ENCODE results near the gene FABP1.

DNA sequence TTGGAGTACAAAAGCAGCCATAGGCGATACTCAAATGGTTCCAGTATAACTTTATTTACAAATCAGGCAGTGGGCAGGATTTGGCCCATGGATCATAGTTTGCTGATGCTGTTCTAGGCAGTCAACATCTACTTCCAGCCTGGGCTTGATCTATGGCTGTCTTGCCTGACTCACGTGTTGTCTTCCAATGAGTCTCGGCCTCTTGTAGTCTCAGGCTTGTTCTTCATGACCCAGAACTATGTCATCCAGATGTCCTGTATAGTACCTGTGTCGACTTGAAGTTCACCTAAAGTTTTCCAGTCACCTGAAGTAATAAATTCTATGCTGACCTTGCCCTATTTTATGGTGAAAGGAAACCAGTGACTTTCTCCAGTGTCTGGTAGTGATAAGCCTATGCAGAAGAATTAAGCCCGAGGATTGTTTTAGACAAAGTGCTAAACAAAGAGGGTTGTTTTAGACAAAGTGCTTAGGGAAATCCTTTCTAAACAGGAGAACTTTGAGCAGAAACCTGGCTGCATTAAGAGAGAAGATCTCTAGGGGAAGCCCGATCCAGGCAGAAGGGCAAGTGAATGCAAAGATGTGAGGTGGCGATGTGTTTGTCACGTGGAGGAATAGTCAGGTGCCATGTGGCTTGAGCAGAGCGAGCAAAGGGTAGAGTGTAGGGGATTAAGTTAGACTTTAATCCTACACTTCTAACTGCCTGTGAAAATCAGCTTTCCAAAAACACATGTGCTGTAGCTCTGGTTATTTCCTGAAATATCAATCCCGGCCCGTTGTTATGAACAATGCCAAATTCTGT lies 33.8 kb upstream of the FABP1 start:
- no peak for TF ChIP-seq POLR2AphosphoS5 (IDR thresholded peaks at IDR 0.05)
- TF ChIP-seq, protein P1, sequence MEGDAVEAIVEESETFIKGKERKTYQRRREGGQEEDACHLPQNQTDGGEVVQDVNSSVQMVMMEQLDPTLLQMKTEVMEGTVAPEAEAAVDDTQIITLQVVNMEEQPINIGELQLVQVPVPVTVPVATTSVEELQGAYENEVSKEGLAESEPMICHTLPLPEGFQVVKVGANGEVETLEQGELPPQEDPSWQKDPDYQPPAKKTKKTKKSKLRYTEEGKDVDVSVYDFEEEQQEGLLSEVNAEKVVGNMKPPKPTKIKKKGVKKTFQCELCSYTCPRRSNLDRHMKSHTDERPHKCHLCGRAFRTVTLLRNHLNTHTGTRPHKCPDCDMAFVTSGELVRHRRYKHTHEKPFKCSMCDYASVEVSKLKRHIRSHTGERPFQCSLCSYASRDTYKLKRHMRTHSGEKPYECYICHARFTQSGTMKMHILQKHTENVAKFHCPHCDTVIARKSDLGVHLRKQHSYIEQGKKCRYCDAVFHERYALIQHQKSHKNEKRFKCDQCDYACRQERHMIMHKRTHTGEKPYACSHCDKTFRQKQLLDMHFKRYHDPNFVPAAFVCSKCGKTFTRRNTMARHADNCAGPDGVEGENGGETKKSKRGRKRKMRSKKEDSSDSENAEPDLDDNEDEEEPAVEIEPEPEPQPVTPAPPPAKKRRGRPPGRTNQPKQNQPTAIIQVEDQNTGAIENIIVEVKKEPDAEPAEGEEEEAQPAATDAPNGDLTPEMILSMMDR (IDR thresholded peaks at IDR 0.05) = no peak
- TF ChIP-seq POLR2A (IDR thresholded peaks at IDR 0.05; ENCODE audit: low read depth) = no peak
